CD4-positive, alpha-beta T cell treated with Interleukin-17A for 1 hour (primary cell): ENCODE data around the gene LITAF.

Experiments
- DNase-seq: peaks from one replicate; pipeline ENCODE4 v3.0.0-alpha.2; 2020

The LITAF gene

DNA sequence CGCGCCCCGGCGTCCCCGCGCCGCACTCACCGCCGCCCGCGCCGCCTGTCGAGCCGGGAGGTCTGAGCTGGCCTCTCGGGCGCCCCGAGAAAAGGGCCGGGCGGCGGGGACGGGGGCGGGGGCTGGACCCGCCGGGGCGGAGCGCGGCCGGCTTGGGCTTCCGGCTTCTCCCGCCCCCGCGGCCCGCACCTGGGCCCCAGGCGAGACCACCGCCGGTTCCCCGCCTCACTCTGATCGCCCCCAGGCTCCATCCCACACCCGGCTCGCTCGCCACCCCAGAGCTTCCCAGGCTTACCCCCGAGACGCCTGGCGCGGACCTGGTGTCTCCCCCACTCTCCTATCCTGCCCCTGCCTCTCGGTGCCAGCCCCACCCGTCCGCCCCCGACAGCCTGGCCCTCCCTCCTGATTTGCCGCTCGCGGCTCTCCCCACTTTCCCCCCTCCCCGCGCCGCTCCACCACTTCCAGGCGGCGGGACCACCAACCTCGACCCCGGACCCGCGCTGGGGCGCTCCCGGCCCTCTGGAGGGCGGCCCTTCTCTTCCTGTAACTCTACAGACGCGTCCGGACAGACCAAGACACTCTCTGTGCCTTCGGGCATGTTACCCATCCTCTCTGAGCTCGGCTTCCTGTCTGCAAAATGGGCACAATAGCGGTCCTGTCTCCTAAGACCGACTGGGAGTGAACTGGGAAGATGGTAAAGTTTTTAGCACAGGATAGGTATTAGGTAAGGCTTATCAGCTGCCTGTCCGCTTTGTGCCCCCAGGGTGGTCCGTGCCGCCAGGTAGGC, at the start of gene LITAF:
Gene LITAF (minus strand): TSS at position 64 of the 787 bp plus-strand sequence. CDS start 30,189 bp downstream, outside the sequence.
- peak; percentile 62 for DNase-seq

DNA sequence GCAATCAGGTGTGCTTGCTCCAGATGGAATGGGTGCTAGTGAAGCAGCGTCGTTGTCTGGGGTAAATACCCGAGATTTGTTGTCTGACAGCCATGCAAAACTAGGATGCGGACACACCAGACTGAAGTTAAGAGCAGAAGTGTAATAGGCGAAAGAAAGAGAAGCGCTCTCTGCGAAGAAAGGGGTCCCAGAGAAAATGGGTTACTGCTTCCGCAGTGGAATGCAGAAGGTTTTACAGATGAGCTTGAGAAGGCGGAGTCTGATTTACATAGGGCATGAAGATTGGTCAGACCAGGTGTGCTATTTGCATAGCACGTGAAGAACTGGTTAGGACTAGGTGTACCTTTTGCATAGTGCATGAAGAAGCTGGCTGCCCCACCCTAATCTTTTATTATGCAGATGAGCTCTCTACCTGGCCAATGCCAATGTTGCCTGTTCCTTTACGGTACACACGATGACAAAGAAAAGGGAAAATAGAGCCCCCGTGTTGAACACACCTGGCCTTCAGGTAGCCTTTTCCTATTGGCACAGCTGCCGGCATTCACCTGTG, 49.5 kb upstream of the LITAF start:
- peak; percentile 28 for DNase-seq

DNA sequence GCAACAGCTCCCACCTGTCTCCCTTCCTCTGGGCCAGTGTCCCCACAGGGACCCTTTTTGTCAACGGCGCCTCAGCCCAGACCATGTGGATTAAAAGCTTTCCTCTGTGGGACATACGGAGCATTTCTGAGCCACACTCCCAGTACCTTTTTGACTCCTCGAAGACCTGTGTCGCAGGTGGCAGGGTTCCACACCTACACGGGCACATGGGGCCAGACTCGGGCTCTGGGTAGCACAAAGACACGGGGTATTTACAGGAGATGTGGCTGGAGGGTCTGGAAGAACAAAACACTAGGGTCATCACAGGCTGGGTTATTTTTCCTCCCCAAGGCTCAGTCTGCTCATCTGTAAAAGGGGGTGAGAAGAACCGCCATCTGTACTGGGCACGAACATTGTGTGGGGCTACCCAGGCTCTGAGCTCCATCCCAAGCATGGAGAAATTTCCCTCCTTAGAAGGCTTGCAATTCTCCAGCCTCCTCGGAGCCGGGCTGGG, 49.0 kb upstream of the LITAF start:
- no peak for DNase-seq

DNA sequence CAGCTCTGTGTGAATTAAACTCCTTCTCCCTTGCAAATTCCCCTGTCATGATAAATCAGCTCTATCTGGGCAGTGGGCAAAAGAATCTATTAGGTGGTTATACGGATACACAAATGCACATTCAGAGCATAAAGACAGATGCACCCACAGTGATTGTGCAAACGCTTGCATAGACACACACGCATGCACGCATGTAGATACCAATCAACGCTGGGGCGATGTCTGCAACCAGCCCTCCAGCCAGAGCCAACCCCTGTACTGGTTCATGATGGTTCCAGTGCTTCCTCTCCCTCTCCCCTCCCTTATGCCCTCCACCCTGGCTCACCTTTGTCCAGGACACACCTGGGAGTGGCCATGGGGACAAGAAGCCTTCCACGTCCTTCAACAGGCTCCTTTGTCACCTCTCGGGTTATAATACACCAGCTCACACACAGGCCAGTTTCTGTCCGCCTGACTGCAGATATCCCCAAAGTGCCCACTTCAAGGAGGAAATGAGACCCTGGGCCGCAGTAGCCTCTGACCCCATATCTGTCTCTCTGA, 48.5 kb upstream of the LITAF start:
- no peak for DNase-seq

DNA sequence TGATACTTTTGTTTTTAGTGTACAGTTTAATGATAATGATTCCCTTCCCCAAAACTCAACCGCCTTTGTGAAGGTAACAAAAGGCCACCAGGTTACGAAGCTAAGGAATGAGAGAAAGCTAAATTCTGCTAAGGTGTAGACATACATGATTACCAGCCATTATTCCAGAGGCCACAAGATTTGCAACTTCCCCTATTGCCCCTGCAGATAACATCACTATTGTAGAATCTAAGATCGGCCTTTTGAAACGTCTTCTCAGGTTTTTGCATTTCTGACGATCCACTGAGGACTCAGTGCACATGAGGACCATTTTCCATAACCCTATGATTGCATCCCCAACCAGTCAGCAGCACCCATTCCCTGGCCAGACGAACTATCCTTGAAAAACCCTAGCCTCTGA, 47.6 kb upstream of the LITAF start:
- DNase-seq = no peak

DNA sequence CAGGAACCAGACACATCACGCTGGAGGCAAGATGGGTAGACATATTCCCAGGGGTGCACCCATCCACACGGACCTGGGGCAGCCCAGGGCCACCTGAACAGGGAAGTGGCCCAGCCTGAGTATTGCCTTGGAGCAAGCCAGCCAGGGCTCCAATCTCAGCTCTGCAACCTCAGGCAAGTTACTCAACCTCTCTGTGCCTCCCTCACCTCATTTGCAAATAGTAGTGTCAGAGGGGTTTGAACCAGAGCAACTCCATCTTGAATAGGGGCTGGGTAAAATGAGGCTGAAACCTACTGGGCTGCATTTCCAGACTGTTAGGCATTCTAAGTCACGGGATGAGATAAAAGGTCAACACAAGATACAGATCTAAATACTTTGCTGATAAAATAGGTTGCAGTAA, 46.4 kb upstream of the LITAF start:
- DNase-seq = no peak

DNA sequence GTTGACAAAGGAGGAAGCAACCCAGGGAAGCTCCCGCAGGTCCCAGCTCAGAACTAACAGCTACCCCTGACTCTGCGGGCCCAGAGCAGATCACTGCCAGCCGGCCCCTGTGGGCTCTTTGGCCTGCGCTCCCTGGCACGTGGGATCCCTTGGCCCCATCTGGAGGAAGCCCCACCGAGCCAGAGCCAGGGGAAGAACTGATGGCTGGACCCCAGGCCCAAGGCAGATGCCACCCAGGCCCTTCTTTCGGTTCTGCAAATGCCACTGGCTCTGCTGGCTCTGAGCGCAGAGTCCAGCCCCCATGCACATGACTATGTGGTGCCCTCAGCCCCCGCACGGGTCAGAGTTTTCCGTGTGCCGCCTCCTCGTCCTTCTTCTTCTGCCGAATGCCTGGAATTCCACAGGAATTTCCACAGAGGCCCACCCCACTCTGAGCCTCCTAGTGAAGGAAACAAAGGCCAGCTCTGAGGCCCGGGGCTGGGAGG, 45.8 kb upstream of the LITAF start:
- DNase-seq = no peak

DNA sequence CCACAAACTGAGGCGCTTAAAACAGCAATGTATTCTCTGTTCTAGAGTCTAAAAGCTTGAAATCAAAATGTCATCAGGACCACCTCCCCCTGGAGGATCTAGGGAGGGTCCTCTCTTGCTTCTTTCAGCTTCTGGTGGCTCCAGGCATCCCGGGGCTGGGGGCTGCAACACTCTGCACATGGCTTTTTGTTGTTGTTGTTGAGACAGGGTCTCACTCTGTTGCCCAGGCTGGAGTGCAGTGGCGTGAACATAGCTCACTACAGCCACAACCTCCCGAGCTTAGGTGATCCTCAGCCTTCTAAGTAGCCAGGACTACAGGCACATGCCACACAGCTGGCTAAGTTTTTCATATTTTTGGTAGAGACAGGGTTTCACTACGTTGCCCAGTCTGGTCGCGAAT, 44.5 kb upstream of the LITAF start:
- no peak for DNase-seq

DNA sequence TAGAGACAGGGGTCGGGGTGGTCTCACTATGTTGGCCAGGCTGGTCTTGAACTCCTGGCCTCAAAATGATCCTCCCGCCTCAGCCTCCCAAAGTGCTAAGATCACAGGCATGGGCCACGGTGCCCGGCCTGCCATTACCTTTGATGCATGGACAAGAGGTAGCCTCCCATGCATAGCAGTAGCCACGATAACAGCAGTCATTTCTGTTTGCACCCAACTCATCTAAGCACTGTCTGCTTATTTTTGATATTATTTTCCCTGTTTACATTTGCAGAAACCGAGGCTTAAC, 44.0 kb upstream of the LITAF start:
- DNase-seq = no peak

DNA sequence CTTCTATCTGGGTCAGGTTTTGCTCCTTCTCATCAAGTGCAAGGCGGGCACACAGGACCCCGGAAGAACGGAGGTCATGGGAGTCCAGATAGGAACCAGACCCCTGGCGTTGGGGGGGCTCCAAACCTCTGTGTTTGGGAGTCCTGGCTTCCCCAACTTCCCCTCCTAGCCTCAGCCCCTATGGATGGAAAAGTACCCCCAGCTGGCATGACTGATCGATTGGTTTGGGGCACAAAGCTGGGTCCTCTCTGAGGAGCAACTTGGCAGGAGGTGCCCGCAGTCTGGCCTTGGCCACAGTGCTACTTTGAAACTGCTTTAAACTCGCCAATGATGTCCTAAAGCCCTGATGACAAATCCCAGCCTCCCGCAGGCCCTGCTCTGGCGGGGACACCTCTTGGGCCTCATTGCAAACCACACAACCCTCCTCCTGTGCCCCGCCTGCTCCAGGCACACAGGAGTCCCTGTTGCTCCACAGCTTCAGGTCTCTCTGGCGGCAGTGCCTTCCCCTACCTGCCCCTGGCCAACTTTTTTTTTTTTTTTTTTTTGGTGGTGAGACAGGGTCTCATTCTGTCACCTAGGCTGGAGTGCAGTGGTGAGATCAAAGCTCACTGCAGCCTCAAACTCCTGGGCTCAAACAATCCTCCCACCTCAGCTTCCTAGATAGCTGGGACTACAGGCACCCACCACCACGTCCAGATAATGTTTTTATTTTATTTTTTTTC, 43.5 kb upstream of the LITAF start:
- DNase-seq = no peak

DNA sequence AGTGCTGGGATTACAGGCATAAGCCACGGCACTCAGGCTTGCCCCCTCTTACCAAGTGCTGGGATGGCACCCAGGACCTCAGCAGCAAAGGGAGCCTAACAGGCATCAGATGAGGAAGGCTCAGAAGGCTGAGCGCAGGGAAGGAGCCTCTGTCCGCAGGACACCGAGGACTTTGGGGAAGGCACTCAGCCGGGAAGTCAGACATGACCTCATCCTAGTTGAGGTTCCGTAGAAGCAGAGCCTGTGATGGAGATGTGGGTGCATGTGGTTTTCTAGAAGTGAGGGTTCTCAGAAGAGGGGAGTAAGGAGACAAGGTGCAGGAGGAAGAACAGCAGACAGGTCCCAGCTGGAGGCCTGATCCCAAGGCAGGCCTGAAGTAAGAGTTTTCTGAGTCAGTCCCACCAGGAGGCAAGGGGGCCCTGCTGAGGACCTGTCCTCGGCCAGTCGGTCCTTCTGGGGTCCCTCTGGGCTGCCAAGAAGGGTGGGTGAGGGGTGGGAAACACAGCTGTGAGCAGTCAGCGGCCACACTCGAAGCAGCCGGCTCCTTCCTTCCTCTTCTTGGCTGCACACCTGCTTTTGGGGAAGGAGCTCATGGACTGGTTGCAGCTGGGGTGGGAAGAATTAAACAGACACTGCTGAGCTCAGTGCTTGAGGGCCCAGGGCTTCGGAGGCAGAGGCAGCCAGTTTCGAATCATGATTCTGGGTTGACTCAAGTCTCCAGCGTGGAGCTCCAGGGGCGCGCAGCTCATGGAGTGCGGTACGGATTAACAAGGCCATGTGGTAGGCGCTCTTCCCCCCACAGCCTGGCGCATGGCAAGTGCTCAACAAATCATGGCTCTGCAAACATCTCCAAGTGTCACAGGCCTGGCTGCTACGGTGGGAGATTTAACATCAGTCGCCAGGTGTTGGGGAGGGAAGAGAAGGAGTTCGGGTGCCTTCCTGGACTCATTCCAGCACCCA, 42.6 kb upstream of the LITAF start:
- peak; percentile 13 for DNase-seq

DNA sequence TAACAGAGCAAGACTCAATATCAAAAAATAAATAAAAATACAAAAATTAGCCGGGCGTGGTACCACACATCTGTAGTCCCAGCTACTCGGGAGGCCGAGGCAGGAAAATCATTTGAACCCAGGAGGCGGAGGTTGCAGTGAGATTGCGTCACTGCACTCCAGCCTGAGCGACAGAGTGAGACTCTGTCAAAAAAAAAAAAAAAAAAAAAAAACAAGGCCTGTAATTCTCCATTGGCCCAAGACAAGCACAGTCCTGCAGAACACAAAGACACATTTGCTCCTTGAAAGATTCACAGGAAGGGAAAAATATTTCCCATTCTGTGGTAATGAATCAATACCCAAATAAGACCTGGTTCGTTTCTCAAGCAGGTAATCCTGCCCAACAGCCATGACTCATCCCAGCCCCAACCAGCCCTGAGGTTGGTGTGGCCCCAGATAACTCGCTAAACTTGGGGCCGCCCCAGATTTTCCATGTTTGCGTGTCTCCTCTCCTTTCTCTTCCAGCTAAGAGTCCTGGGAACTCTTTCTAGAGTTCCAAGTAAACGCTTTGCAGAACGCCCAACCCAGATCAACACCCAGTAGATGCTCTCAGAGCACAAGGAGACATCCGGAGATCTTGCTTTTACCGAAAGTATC, 41.2 kb upstream of the LITAF start:
- DNase-seq = no peak

DNA sequence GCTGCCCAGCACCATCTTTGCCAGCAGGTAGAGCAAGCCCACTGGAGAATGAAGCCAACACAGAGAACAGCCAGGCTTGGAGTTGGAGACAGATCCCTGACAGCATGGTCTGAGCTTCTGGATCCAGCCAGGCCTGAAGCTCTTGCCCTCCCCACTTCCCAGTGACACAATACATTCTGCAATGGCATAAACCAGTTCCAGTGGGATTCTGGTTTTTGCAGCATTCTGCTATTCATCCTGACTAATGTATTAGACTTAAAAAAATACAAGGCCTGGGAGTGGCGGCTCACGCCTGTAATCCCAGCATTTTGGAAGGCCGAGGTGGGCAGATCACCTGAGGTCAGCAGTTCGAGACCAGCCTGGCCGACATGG, 40.6 kb upstream of the LITAF start:
- DNase-seq = no peak

DNA sequence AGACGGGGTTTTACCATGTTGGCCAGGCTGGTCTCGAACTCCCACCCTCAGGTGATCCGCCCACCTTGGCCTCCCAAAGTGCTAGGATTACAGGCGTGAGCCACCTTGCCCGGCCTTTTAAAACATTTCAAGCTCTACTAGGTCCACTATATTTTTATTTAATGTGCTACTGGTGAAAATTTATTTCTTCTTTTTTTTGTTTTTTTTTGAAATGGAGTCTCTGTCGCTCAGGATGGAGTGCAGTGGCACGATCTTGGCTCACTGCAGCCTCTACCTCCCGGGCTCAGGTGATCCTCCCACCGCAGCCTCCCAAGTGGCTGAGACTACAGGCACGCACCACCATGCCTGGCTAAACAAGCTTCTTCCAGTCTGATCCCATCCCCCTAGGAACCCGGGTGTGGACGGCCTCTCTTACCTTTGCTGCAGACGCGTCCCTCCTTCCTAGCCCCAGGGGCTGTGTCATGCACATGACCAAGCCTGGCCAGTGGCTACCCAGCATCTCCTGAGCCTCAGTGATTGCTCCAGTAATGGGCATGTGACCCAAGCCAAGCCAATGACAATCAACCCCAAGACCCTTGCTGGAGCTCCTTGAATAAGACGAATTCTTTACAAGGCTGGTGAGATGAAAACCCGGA, 40.1 kb upstream of the LITAF start:
- no peak for DNase-seq

DNA sequence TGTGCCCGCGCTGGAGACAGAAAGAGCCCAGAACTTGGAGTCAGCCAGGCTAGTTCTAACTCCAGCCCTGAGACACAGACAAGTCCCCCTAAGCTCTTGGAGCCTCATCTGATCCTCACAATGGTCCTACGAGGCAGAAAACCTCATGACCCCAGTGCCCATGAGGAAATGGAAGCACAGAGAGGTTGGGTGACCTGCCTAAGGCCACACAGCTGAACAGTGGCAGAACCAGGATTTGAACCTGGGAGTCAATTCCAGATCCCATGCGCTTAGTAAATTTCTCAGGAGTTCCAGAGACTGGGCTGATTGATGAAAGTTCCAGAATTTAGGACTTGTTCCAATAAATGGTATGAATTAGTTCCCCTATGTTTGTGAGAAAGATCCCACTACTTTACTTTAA, 39.0 kb upstream of the LITAF start:
- no peak for DNase-seq

DNA sequence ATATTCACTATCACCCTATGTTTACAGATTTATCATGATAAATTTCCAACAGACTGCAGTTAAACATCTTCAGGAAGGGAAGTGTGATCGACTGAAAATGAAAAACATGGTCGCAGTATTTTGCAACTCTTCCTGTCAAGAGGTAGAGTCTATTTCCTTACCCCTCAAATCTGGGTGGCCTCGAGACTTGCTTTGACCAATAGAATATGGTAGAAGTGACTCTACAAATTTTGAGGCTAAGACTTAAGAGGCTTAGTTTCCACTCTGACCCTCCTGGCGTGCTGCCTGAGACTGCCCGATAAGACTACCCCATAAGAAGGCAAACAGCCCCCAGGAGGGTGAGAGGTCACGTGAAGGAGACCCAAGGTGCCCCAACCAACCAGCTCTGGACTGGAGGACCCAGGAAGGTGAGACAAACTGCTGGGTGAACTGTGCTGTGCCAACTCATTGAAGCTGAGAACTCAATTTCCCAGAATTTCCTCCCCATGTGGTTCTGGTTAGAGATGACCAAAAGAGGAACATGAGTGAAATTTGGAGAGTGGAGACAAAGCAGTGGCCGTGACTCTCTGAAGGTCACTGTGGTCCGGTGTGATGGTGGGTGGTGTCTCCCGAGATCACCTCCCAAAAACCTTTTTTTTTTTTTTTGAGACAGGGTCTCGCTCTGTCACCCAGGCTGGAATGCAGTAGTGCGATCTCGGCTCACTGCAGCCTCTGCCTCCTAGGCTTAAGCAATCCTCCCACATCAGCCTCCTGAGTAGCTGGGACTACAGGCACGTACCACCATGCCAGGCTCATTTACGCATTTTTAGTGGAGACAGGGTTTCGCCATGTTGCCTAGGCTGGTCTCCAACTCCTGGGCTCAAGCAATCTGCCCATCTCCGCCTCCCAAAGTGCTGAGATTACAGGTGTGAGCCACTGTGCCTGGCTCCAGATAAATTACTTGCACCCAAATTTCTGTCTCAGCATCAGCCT, 38.2 kb upstream of the LITAF start:
- DNase-seq = no peak

DNA sequence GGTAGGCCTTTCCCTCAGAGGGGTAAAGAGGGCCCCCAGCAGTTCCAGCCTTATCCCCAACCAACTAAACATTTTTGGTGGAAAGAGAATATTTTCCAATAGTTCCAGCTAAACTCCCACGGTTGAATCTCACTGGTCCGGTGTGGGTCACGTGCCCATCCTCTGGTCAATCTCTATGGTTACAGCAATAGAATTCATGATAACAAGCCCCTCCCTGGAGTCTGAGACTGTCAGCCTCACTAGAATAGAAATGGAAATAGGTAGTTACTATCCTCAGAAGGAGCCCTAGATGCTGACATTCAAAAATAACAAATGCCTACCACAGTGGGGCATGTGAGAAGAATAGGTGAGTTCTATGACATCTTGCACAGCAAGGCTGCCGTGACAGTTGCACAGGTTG, 37.5 kb upstream of the LITAF start:
- no peak for DNase-seq

DNA sequence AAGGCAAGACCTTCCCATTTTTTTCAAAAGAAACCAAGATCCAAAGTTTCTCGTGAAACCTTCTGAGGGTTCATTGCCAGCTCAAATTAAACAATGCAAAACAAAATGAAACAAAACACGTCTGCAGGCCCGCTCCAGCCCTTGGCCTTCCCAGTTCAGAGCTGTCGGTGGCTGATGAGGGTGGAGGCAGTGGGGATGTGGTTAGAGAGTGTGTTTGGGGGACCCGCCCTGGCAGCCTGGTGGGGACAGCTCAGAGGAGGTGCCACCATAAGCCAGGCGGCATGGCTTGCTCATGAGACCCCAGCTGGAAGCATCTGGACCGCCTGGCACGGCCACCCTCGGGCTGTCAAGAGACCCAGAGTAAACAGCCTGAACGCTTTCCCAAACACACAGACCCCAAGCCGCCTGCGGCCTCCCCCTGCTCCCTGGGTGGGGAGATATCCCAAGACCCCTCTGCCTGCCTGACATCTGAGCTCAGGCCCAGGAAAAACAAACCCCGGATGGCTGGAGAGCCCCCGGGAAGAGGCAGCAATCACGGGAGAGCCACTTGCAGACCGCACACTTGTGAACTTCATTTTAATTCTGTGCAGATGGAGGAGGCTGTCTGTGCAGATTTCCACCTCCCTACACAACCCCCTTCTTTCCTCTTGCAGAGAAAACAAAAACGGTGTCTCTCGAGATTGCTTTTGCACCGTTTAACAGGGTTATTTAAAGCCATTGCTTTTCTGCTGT, 35.4 kb upstream of the LITAF start:
- DNase-seq = peak; percentile 69

DNA sequence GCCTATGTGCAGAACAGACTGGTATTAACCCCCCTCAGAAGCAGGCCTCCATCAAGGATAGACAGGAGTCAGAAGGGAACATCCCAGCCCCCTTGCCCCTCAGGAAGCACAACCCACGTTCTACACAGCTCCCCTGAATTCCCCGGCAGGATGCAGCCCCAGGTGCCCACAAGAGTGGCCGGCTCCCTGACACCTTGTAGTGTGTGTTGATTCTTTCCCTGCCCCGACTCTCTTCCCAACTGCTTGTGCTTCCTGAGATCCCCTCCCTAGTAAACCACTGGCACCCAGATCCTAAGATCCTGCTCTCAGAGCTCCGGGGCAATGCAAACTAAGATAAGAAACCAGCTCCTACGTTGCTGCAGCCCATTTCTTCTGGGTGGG, 34.8 kb upstream of the LITAF start:
- peak; percentile 16 for DNase-seq
